SK-N-DZ (cell line): ENCODE data around the gene GID4.

Source experiments
- DNase-seq: peaks from one replicate; pipeline ENCODE4 v3.0.0-alpha.2; 2015; ENCODE audit warnings: low spot score

GID4 gene

GRCh38 chr17:18042983-18043382 lies 3.8 kb downstream of the GID4 start:
- no peak for DNase-seq

GRCh38 chr17:18043491-18043890 lies 4.3 kb downstream of the GID4 start:
- DNase-seq = no peak

DNA sequence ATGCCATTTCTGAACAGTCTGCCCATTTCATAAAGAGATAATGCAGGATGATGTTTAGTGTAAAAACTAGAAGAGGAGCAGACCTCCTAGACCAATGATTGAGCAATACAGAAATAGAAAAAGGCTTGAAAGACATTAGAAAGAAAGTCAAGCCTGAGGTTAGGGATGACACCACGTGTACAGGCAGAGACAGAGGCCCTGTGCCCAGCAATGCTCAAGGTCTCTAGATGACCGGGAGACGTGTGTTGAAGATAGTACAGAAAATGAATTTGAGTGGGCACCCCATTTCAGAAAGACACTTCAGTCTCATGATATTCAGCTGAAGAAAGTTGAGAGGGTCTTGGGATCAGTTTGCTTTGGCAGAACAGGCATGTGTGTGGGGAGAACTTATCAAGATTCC lies 5.4 kb downstream of the GID4 start:
- no peak for DNase-seq

GRCh38 chr17:18045691-18046350 lies 6.6 kb downstream of the GID4 start:
- DNase-seq = no peak

- DNase-seq = no peak
Measured at GRCh38 chr17:18055597-18055996, 16.4 kb downstream of the GID4 start.

DNA sequence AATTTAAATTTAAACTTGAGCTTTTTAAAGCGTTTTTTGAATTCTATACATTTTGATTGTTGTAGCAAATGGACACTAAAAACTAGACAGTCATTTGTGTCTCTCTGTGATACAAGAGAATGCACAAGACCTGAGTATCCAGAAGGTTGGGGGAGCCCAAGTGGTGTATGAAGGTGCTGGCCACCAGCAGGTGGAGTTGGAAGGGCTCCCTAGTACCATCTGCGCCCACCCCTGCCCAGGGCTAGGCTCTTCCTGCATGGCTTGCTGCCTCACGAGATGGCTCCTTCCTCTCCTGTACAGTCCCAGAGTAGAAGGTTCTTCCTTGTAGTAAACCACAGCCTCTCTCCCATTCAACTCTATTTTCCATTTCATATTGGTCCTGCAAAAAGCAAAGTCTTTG lies 17.0 kb downstream of the GID4 start:
- no peak for DNase-seq

DNA sequence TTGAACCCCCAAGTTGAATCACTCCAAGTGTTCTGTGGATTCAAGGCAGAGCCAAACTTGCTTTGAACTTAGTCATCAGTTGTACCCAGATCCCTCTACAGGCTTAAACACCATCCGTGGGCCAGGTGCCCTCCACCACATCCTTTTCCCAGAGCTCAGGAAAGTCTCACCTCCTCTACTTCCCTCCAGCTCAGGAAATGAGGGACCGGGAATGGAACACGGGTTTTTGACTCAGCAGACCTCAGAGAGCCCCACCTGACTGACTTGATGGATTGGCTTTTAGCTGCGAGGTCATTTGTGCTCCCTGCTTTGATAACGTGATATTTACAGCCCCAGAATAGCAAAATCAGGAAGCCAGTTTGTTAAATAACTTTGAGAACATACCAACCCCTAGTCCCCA lies 20.1 kb downstream of the GID4 start:
- DNase-seq = no peak

GRCh38 chr17:18064053-18064452 lies 24.8 kb downstream of the GID4 start:
- no peak for DNase-seq

GRCh38 chr17:18065546-18065945 lies 26.3 kb downstream of the GID4 start:
- no peak for DNase-seq

- DNase-seq = no peak
Measured at GRCh38 chr17:18066866-18067265, 27.7 kb downstream of the GID4 start.

- no peak for DNase-seq
Measured at GRCh38 chr17:18069101-18069500, 29.9 kb downstream of the GID4 start.

- DNase-seq = peak; percentile 37
Measured at GRCh38 chr17:18070861-18071340, 31.7 kb downstream of the GID4 start.

DNA sequence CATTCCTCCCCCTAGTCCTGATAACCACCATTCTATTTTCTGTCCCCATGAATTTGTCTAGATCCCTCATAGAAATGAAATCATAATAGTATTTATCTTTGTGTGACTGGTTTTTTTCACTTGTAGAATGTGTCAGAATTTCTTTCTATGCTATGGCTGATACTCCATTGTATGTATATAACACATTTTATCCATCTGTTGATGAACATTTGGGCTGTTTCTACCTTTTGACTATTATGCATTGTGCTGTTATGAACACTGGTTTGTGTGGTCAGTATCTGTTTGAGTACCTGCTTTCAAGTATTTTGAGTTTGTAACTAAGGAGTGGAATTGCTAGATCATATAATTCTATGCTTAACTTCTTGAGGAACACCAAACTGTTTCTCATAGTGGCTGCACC lies 32.5 kb downstream of the GID4 start:
- no peak for DNase-seq

DNA sequence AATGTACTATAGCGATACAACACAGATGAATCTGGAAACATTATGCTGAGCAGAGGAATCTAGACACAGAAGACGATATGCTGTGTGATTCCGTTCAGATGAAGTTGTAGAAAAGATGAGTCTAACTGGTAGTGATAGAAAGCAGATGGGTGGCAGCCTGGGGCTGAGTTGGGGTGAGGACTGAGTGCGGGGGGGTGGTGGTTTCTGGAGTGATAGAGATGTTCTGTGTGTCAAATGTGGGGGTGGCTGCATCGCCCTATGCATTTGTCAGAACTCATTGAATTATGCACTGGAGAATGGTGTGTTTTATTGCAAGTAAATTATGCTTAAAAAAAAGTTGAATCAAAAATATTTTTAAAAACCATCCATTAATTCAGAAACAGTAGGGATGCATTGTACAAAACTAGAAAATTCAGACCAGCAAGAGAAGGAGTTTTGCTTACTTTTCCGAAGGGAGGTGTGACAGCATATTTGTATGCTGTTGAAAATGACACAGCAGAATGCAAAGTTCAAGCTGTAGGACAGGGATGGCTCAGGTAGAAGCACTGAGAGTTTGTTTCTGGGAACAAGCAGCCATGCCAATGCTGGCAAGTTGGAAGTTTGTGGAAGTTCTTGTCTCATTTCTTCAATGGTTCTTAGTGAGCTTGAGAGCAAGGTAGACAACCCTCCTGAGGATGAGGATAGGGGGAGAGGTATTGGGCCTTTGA lies 35.5 kb downstream of the GID4 start:
- DNase-seq = no peak

- DNase-seq = no peak
Measured at GRCh38 chr17:18076936-18077335, 37.7 kb downstream of the GID4 start.

DNA sequence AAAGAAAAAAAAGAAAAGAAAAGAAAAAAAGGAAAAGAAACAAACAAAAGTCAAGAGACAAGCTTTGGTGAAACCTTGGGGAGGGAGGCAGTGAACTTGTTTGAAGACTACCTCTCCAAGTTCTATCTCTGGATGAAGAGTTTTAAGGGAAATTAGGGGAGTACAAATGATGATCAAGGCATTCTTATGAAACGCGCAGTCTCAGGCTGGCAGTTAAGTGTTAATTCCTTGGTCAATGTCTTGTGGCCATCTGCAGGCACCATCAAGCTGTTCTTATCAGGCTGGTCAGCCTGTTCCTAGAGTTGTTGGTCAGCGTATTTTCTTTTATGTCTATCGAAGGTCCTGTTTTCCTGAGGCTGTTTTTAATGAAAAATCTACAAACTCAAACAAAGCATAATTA lies 40.3 kb downstream of the GID4 start:
- no peak for DNase-seq

GRCh38 chr17:18084256-18084655 lies 45.0 kb downstream of the GID4 start:
- DNase-seq = no peak

GRCh38 chr17:18087610-18088491 lies 48.6 kb downstream of the GID4 start, which contains the start of gene DRG2:
Gene DRG2 (plus strand): TSS chr17:18087948. CDS start chr17:18088024, 76 bp downstream.
- DNase-seq = peak; percentile 94

- DNase-seq = no peak
Measured at GRCh38 chr17:18089613-18090012, 50.4 kb downstream of the GID4 start.

DNA sequence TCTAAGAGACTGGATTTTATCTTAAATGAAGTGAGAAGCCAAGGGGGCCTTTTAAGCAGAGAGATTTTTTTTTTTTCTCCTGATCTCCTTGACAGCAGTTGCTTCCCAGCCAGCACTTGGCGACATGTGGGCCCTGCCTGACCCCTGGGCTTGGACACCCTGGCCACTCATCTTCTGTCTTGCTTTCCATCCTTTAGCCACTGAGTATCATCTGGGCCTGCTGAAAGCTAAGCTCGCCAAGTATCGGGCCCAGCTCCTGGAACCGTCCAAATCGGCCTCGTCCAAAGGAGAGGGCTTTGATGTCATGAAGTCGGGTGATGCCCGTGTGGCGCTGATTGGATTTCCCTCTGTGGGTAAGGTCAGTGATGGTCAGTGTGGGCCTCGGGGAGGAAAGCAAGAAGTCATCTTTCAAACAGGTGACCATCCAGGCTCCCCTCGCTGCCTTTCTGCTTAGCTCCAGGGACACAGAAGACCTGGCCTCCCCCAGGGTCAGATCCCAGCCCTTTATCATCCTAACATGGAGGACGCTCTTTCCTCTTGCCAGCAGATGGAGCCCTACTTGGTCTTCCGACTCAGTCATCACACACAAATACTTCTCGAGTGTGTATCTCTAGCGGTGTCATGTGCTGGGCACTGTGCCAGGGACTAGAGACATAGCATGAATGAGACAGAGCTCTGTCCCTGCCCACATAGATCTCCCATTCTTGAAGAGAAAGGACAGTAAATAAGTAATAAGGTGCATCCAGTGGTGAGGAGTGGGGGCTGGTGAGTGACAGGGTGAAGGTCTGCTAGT lies 54.6 kb downstream of the GID4 start:
- DNase-seq = no peak

- DNase-seq = no peak
Measured at GRCh38 chr17:18094409-18094807, 55.2 kb downstream of the GID4 start.
